IPS DF 6.9 (cell line): ENCODE results near the gene AOPEP.

Experiments
- DNase-seq: peaks from one replicate; pipeline ENCODE4 v3.0.0-alpha.2; 2013; ENCODE audit warnings: low read depth, low spot score
- H3K27ac ChIP-seq: one replicate; pipeline ENCODE4 v1.5.1; 2013; ENCODE audit warnings: low read length, control low read depth
- H3K27me3 ChIP-seq: 2 replicates; pipeline ENCODE4 v1.6.1; 2013; ENCODE audit warnings: mild to moderate bottlenecking, low read length; ENCODE audit not compliant: control insufficient read depth, insufficient read depth
- H3K36me3 ChIP-seq: 2 replicates; pipeline ENCODE4 v1.6.1; 2013; ENCODE audit warnings: low read length; ENCODE audit not compliant: control insufficient read depth, insufficient read depth
- H3K4me1 ChIP-seq: 2 replicates; pipeline ENCODE4 v1.6.1; 2013; ENCODE audit warnings: low read length; ENCODE audit not compliant: control insufficient read depth, insufficient read depth
- H3K4me3 ChIP-seq: 2 replicates; pipeline ENCODE4 v1.5.1; 2013; ENCODE audit warnings: mild to moderate bottlenecking, low read length
- H3K9me3 ChIP-seq: 2 replicates; pipeline ENCODE4 v1.6.1; 2013; ENCODE audit warnings: low read length, inconsistent platforms; ENCODE audit not compliant: control insufficient read depth, insufficient read depth
- WGBS: extraction: QIAGEN DNeasy Blood & Tissue Kit; methylation state at CpG from one replicate; pipeline ENCODE4 v1.1.7; 2013; ENCODE audit warnings: mixed read lengths, missing lambda C conversion rate; ENCODE audit not compliant: insufficient read length, insufficient coverage; 5-methylcytosine and 5-hydroxymethylcytosine counted together

AOPEP gene

DNA sequence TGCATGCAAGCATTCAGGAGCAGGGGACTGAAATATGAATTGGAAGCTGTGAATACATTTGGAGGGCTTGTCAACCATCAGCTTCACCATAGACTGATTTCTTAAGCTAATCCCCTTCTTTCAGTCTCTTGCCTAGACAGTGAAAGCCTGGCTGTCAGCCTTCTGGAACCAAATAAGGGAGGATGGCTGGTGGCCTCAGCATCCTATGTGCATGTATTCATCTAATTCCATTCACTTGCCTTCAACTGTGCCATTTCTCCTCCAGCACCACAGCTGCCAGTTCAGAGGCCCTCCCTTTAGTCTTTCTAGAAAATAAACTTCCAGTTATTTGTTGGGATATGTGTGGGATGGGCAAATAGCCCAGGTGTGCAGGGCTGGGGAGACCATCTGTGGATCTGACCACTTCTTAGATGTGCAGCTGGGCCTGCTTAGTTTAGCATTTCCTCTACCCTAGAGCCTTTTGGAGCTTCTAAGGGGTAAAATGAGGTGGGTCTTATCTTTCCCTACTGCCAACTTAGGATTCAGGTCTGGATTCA, 62.1 kb downstream of the AOPEP start:
- no peaks in the 10 kb centered on the region for H3K36me3 ChIP-seq
- H3K9me3 ChIP-seq: no peaks in the 10 kb centered on the region
- no peak overlapping the region for H3K27ac ChIP-seq
- H3K27me3 ChIP-seq: no peaks in the 10 kb centered on the region
- H3K4me1 ChIP-seq: 0 out of 2 replicates have a peak, but pooled peaks cover 1% of the 10 kb centered on the region
- no peak for DNase-seq
- H3K4me3 ChIP-seq: no peak overlapping the region

- no peak overlapping the region for H3K27ac ChIP-seq
- no peaks in the 10 kb centered on the region for H3K4me1 ChIP-seq
- no CpG with 5 or more reads among the region's 4 CpGs for WGBS
- no peaks in the 10 kb centered on the region for H3K9me3 ChIP-seq
- no peak overlapping the region for H3K4me3 ChIP-seq
- H3K27me3 ChIP-seq: no peaks in the 10 kb centered on the region
- H3K36me3 ChIP-seq: no peaks in the 10 kb centered on the region
- DNase-seq: no peak
Observed at GRCh38 chr9:94791435-94791834, 64.9 kb downstream of the AOPEP start.

DNA sequence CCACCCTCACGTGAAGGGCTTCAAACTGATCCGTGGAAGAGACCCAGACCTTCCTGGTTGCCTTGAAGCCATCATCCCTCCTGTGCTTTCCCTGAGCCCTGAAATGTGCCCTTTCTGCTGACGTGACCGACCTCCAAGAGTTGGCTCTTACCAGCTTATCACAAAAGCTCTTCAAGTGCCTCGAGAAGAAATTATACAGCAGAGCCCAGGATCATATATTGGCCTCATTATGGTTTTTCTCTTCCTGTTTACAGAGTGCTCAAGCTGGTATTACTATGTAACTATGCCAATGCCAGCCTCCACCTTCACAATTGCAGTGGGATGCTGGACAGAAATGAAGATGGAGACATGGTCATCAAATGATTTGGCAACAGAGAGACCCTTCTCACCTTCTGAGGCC, 66.0 kb downstream of the AOPEP start:
- H3K27me3 ChIP-seq: no peaks in the 10 kb centered on the region
- DNase-seq: no peak
- no peaks in the 10 kb centered on the region for H3K9me3 ChIP-seq
- no peaks in the 10 kb centered on the region for H3K36me3 ChIP-seq
- no CpG with 5 or more reads among the region's 5 CpGs for WGBS
- no peak overlapping the region for H3K27ac ChIP-seq
- H3K4me1 ChIP-seq: no peaks in the 10 kb centered on the region
- H3K4me3 ChIP-seq: no peak overlapping the region

DNA sequence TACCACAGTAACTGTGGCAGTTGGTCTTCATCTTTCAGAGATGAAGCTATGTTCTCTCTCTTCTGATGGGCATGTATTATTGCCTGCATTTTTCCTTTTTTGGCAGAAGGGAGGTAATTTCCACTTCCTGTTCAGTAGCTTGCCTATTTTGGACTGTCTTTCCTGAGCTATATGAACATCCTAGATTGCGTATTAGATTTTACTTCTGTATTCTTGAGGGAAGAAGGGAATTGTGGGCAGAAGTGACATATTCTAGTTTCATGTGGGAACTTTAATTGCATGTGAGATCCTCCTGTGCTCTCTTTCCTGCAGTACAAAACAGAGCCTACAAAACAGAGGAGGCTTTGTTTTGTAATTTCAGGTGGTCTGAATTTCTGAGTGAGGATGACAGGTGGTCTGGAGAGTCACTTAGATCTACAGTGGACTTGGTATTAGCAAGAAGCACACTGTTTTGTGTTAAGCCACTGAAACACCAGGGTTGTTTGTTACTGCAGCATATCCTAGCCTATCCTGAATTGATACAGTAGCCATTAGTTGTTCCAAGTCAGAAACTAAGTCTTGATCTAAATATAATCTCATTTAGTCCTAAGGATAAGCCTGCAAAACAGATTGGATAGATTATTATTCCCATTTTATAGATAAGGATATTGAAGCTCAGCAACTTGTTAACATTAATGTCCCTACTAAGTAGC, 68.1 kb downstream of the AOPEP start:
- no peaks in the 10 kb centered on the region for H3K4me1 ChIP-seq
- H3K9me3 ChIP-seq: no peaks in the 10 kb centered on the region
- no peak for DNase-seq
- H3K27me3 ChIP-seq: no peaks in the 10 kb centered on the region
- H3K4me3 ChIP-seq: no peak overlapping the region
- H3K27ac ChIP-seq: no peak overlapping the region
- H3K36me3 ChIP-seq: no peaks in the 10 kb centered on the region
- no CpG with 5 or more reads among the region's 1 CpG for WGBS

DNA sequence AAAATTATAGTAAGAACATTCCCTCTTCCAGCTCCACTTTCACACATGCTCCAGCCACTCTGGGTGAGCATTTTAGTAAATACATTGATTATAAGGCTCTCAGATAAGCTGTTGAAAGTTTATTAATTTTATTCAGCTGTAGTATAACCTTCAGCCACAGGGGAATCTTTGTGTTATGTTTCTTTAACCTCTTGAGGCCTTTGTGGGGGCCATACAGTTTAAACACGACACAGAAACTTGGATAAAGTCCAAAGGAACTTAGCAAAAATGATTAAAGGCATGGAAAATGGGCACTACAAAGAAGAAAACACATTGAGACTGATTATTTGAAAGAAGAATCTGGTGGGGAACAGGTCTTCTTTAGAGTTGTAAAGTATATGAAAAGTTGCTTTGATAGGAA, 70.2 kb downstream of the AOPEP start:
- Histone ChIP-seq H3K4me1 (no peaks in the 10 kb centered on the region), H3K4me3 (no peak overlapping the region), H3K36me3 (no peaks in the 10 kb centered on the region), H3K27me3 (no peaks in the 10 kb centered on the region), H3K27ac (no peak overlapping the region), H3K9me3 (no peaks in the 10 kb centered on the region)
- DNase-seq: no peak
- WGBS: no CpG with 5 or more reads among the region's 1 CpG

DNA sequence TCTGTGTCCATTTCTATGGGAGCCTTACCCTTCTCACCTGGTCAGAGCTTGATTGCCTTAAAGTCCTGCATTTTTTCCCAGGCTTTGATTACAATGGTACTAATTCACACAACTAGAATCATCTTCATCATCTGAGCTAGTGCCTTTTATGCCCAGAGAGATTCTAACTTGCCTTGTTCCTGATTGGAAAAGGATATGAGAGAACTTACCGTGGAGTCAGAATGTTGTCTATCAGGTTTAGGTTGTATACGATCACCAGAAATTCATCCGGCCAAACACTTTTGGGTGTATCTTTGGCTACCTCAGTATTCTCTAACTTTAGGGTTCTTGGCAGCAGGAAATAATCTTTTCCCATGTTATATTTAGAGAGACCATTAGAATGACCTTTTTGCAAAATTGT, 71.7 kb downstream of the AOPEP start:
- Histone ChIP-seq H3K9me3 (no peaks in the 10 kb centered on the region), H3K4me3 (no peak overlapping the region), H3K27me3 (no peaks in the 10 kb centered on the region), H3K4me1 (no peaks in the 10 kb centered on the region), H3K36me3 (no peaks in the 10 kb centered on the region), H3K27ac (no peak overlapping the region)
- no peak for DNase-seq
- WGBS: no CpG with 5 or more reads among the region's 3 CpGs

- Histone ChIP-seq H3K27me3 (no peaks in the 10 kb centered on the region), H3K9me3 (no peaks in the 10 kb centered on the region), H3K4me3 (no peak overlapping the region), H3K4me1 (no peaks in the 10 kb centered on the region), H3K27ac (no peak overlapping the region), H3K36me3 (no peaks in the 10 kb centered on the region)
- no CpG with 5 or more reads among the region's 2 CpGs for WGBS
- no peak for DNase-seq
Observed at GRCh38 chr9:94798708-94799107, 72.2 kb downstream of the AOPEP start.

DNA sequence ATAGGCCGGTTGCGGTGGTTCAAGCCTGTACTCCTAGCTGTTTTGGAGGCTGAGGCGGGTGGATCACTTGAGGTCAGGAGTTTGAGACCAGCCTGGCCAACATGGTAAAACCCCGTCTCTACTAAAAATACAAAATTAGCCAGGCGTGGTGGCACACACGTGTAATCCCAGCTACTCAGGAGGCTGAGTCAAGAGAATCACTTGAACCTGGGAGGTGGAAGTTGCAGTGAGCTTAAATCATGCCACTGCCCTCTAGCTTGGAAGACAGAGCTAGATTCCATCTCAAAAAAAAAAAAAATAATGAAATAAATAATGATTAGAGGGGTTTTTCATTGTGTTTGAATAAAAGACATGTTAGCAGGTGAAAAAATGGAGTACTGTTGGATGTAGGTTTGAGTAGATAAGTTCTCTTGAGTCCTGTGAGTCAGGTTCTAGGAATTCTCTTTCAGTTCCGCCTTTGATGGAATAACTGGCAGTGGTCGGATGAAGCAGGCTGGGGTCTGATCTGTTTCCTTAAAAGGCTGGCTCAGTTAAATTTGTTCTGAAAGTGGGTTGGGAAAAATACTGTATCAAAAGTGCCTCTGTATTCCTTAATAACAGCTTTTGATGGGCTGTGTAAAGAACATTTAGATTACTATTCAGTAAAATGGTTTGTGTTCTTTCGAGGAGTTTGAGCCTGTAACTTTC, 73.2 kb downstream of the AOPEP start:
- no peak overlapping the region for H3K4me3 ChIP-seq
- H3K9me3 ChIP-seq: no peaks in the 10 kb centered on the region
- H3K27me3 ChIP-seq: no peaks in the 10 kb centered on the region
- H3K4me1 ChIP-seq: no peaks in the 10 kb centered on the region
- no peak for DNase-seq
- H3K36me3 ChIP-seq: no peaks in the 10 kb centered on the region
- no CpG with 5 or more reads among the region's 9 CpGs for WGBS
- H3K27ac ChIP-seq: no peak overlapping the region

DNA sequence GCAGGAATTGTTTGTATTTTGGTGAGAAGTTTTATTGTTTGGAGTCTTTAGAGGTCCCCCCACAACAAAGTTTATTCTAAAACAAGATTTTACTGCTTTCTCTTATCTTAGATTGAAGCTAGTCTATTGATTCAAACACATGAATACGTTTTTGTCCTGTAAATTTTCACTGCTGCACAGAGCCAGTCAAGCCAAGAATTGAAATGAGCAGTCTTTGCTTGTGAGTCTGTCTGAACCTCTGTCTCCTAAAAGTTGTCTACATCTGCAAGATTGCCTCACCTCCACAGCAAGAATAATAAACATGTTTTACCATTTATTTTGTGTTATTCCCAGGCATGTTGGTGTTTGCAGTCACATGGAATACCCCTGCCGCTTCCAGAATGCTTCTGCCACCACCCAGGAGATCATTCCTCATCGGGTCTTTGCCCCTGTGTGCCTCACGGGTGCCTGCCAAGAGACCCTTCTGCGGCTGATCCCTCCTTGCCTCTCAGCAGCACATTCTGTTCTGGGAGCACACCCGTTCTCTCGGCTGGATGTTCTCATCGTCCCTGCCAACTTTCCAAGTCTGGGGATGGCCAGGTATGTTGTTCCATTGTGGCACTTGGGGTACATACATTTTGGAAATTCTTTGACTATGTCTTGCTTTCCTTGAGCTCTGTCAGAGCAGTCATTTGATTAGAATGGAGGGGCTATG, 74.1 kb downstream of the AOPEP start:
- no peak overlapping the region for H3K4me3 ChIP-seq
- H3K27me3 ChIP-seq: no peaks in the 10 kb centered on the region
- H3K36me3 ChIP-seq: no peaks in the 10 kb centered on the region
- no peaks in the 10 kb centered on the region for H3K4me1 ChIP-seq
- no peaks in the 10 kb centered on the region for H3K9me3 ChIP-seq
- no peak overlapping the region for H3K27ac ChIP-seq
- no CpG with 5 or more reads among the region's 8 CpGs for WGBS
- no peak for DNase-seq

- WGBS: no CpG with 5 or more reads among the region's 1 CpG
- Histone ChIP-seq H3K4me3 (no peak overlapping the region), H3K9me3 (no peaks in the 10 kb centered on the region), H3K27me3 (no peaks in the 10 kb centered on the region), H3K27ac (no peak overlapping the region), H3K36me3 (no peaks in the 10 kb centered on the region), H3K4me1 (no peaks in the 10 kb centered on the region)
- no peak for DNase-seq
Observed at GRCh38 chr9:94801234-94801633, 74.7 kb downstream of the AOPEP start.
